ENCODE measurements around the gene LMAN2. TPM values are rescaled to one million over a fixed set of nuclear protein-coding genes. Genes with fewer than 3 reads are reported as not detected.

The LMAN2 gene
- total RNA-seq, 1 experiment from 2014 or later, result 106 TPM

DNA sequence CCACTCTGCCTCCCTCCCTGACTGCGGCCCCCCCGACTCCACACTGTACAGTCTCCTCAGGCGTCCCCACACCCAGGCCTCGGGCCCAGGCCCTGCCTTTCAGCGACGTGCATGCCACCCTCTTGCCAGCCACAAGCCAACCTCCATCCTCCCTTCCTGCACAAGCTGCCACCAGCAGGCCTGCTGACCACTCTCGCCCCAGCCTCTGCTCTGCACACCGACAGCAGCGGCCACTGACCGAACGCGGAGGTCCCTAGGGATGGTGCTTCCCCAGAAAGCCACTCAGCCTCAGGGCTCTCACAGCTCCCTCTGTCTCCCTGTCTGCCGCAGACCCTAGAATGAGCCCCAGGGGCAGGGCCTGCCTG, 18.6 kb downstream of the LMAN2 start:
- peaks cover 16 to 74% (median 63%) of the 10 kb centered on the region in 3 experiments; a peak in 6 of 7 replicates for H3K36me3 Mint-ChIP-seq (ENCODE audit: insufficient read depth in 1 of 3, low read depth in 3 of 3)
- H3K14ac ChIP-seq (ENCODE audit: insufficient read depth, low read length), result no peak overlapping the region
- no peak overlapping the region for H2BK15ac ChIP-seq (ENCODE audit: low read depth, low read length)

More for the DNA sequence above, 18.6 kb downstream of the LMAN2 start:
- Histone ChIP-seq H3K23me2 (ENCODE audit: insufficient read length, low read depth, low read length, poor library complexity, severe bottlenecking) (no peaks in the 10 kb centered on the region), H3K79me2 (ENCODE audit: insufficient read depth, low read length) (no peaks in the 10 kb centered on the region), H3K4me1 (ENCODE audit: insufficient read depth, low read length) (no peaks in the 10 kb centered on the region; the same call in 1 of the 2 replicates), H3K18ac (ENCODE audit: insufficient read length, low read depth, low read length) (no peak overlapping the region), H3K23ac (ENCODE audit: insufficient read length, low read depth, low read length) (no peak overlapping the region), H2AFZ (ENCODE audit: low read length) (no peak overlapping the region), H4K5ac (ENCODE audit: insufficient read length, low read depth, low read length) (no peak overlapping the region), H2AK5ac (ENCODE audit: insufficient read length, low read length) (no peak overlapping the region), H3K56ac (ENCODE audit: insufficient read length, low read depth, low read length) (no peak overlapping the region), H3K9ac (ENCODE audit: extremely low read depth, insufficient read length, low read length) (no peak overlapping the region), H4K8ac (replicated peaks; ENCODE audit: insufficient read length, low read depth, low read length) (no peak overlapping the region), H2BK20ac (ENCODE audit: low read depth, low read length, poor library complexity, severe bottlenecking) (no peak overlapping the region), H2BK120ac (ENCODE audit: low read depth, low read length, poor library complexity, severe bottlenecking) (no peak overlapping the region), H4K20me1 (ENCODE audit: control insufficient read depth, insufficient read depth, insufficient read length) (no peaks in the 10 kb centered on the region), H3K9me3 (ENCODE audit: control insufficient read depth, low read depth, low read length) (no peaks in the 10 kb centered on the region), H3K4me2 (ENCODE audit: insufficient read depth, insufficient read length, low read length) (no peak overlapping the region), H3K4ac (ENCODE audit: low read depth, low read length) (no peak overlapping the region), H3K79me1 (ENCODE audit: insufficient read depth, low read depth, low read length, poor library complexity, severe bottlenecking) (no peaks in the 10 kb centered on the region), H2BK5ac (ENCODE audit: insufficient read length, low read length) (no peak overlapping the region), H4K91ac (ENCODE audit: insufficient read length, low read depth, low read length) (no peak overlapping the region), H3K27ac (ENCODE audit: insufficient read length, low read depth, low read length) (no peak overlapping the region), H3T11ph (ENCODE audit: low read length) (no peak overlapping the region), H2BK12ac (ENCODE audit: insufficient read length, low read depth, low read length) (no peak overlapping the region), H3K27me3 (ENCODE audit: insufficient read depth, low read length) (no peaks in the 10 kb centered on the region)
- H3K27me3 Mint-ChIP-seq (ENCODE audit: low read depth), result no peaks in the 10 kb centered on the region
- H3K9me3 Mint-ChIP-seq, result no peaks in the 10 kb centered on the region
- TF ChIP-seq, protein P1, sequence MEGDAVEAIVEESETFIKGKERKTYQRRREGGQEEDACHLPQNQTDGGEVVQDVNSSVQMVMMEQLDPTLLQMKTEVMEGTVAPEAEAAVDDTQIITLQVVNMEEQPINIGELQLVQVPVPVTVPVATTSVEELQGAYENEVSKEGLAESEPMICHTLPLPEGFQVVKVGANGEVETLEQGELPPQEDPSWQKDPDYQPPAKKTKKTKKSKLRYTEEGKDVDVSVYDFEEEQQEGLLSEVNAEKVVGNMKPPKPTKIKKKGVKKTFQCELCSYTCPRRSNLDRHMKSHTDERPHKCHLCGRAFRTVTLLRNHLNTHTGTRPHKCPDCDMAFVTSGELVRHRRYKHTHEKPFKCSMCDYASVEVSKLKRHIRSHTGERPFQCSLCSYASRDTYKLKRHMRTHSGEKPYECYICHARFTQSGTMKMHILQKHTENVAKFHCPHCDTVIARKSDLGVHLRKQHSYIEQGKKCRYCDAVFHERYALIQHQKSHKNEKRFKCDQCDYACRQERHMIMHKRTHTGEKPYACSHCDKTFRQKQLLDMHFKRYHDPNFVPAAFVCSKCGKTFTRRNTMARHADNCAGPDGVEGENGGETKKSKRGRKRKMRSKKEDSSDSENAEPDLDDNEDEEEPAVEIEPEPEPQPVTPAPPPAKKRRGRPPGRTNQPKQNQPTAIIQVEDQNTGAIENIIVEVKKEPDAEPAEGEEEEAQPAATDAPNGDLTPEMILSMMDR (conservative IDR thresholded peaks at IDR 0.05), result no peak
- no peak for DNase-seq
- peaks cover 11 to 16% of the 10 kb centered on the region in 2 experiments for H3K4me1 Mint-ChIP-seq
- H3K27ac Mint-ChIP-seq, result peak overlapping the region in 1 of 3 experiments; percentile 23; a peak in 1 of 7 replicates
- no CpG with 5 or more reads among the region's 13 CpGs for WGBS (ENCODE audit: extremely low coverage, insufficient read length, low lambda C conversion rate)
- H3K4me3 Mint-ChIP-seq, result no peak overlapping the region
